Skin epidermis (tissue), 12 donors: ENCODE measurements around the gene S100A8.
"Not testable (repeated sequence)": the region's sequence is repeated elsewhere in the genome, so short reads cannot be mapped to it uniquely, and the experiment has no call there.

Source experiments
- H3K27ac ChIP-seq, 21 experiments: fragments of 200-600 bp; sonication (generic) in 11 of 21; one replicate each; pipeline ENCODE4 v1.5.0; 2020; ENCODE audit warnings: mild to moderate bottlenecking in 3 of 21, inconsistent platforms in 2 of 21, moderate library complexity in 2 of 21
- H3K4me3 ChIP-seq, 7 experiments: fragments of 200-600 bp; sonication (generic) in 2 of 7; one replicate each; pipeline ENCODE4 v1.5.0; 2020; ENCODE audit warnings: inconsistent platforms in 2 of 7, mild to moderate bottlenecking in 2 of 7, moderate library complexity in 1 of 7

The S100A8 gene

GRCh38 chr1:153418758-153419435, 28.0 kb upstream of the S100A8 start:
- not testable (repeated sequence) for H3K4me3 ChIP-seq, H3K27ac ChIP-seq

GRCh38 chr1:153417136-153417888, 26.4 kb upstream of the S100A8 start:
- H3K27ac ChIP-seq: peak overlapping the region in 5 of 21 experiments; percentile 20 to 80 (median 61)
- H3K4me3 ChIP-seq: peak overlapping the region in 1 of 7 experiments; percentile 8

- peak within 1 kb of the TSS in 7 of 21 experiments; percentile 18 to 80 (median 56) for H3K27ac ChIP-seq
- H3K4me3 ChIP-seq: peak within 1 kb of the TSS in 1 of 7 experiments; percentile 8
Measured at GRCh38 chr1:153415850-153416570, 25.1 kb upstream of the S100A8 start, which contains the start of gene S100A7A. Gene S100A7A, plus strand, starts transcription at chr1:153416520. Its CDS starts 1,563 bp downstream, at chr1:153418083.

GRCh38 chr1:153413961-153414360, 23.1 kb upstream of the S100A8 start:
- H3K27ac ChIP-seq: not testable (repeated sequence)

GRCh38 chr1:153407274-153407673, 16.4 kb upstream of the S100A8 start:
- H3K4me3 ChIP-seq, H3K27ac ChIP-seq: not testable (repeated sequence)

More at GRCh38 chr1:153413961-153414360, 23.1 kb upstream of the S100A8 start:
- H3K4me3 ChIP-seq: not testable (repeated sequence)

- not testable (repeated sequence) for H3K27ac ChIP-seq
Measured at GRCh38 chr1:153405825-153406599, 15.1 kb upstream of the S100A8 start.

GRCh38 chr1:153404768-153405167, 13.9 kb upstream of the S100A8 start:
- Histone ChIP-seq H3K4me3 (no peak overlapping the region), H3K27ac (no peak overlapping the region)

More at GRCh38 chr1:153405825-153406599, 15.1 kb upstream of the S100A8 start:
- not testable (repeated sequence) for H3K4me3 ChIP-seq

- no peak overlapping the region for H3K4me3 ChIP-seq
- H3K27ac ChIP-seq: no peak overlapping the region
Measured at GRCh38 chr1:153404086-153404635, 13.3 kb upstream of the S100A8 start.

GRCh38 chr1:153403421-153404085, 12.7 kb upstream of the S100A8 start:
- Histone ChIP-seq H3K4me3 (no peak overlapping the region), H3K27ac (no peak overlapping the region)

GRCh38 chr1:153402226-153402625, 11.4 kb upstream of the S100A8 start:
- no peak overlapping the region for H3K27ac ChIP-seq
- H3K4me3 ChIP-seq: no peak overlapping the region

GRCh38 chr1:153401461-153401860, 10.6 kb upstream of the S100A8 start:
- H3K27ac ChIP-seq: no peak overlapping the region
- no peak overlapping the region for H3K4me3 ChIP-seq

GRCh38 chr1:153400244-153400643, 9.4 kb upstream of the S100A8 start:
- Histone ChIP-seq H3K27ac (no peak overlapping the region), H3K4me3 (no peak overlapping the region)

GRCh38 chr1:153399401-153400055, 8.7 kb upstream of the S100A8 start:
- Histone ChIP-seq H3K4me3 (no peak overlapping the region), H3K27ac (no peak overlapping the region)

- H3K4me3 ChIP-seq: no peak overlapping the region
Measured at GRCh38 chr1:153397924-153398651, 7.2 kb upstream of the S100A8 start.

GRCh38 chr1:153397051-153397923, 6.4 kb upstream of the S100A8 start:
- Histone ChIP-seq H3K27ac (no peak overlapping the region), H3K4me3 (no peak overlapping the region)

More at GRCh38 chr1:153397924-153398651, 7.2 kb upstream of the S100A8 start:
- H3K27ac ChIP-seq: no peak overlapping the region

- H3K27ac ChIP-seq: no peak overlapping the region
- no peak overlapping the region for H3K4me3 ChIP-seq
Measured at GRCh38 chr1:153396461-153396860, 5.6 kb upstream of the S100A8 start.

- H3K27ac ChIP-seq: peak overlapping the region in 2 of 21 experiments; percentile 14 to 32
Measured at GRCh38 chr1:153395776-153396175, 4.9 kb upstream of the S100A8 start.

More at GRCh38 chr1:153395776-153396175, 4.9 kb upstream of the S100A8 start:
- H3K4me3 ChIP-seq: no peak overlapping the region
